Lung (tissue), 12 donors: Measurements from ENCODE around the gene FER. TPM values are rescaled to one million over a fixed set of nuclear protein-coding genes. Genes with fewer than 3 reads are reported as not detected.

Experiments used
- ATAC-seq: fragments of 200-7000 bp; cut with Tn5 transposase; one replicate; pipeline ENCODE4 v1.9.1; 2020; ENCODE audit warnings: moderate number of reproducible peaks; ENCODE audit not compliant: insufficient read depth, low FRiP score
- DNase-seq, 3 donors: peaks; one replicate each; pipeline ENCODE4 v3.0.0-alpha.2; 2013 to 2017
- H3K27ac ChIP-seq, 2 donors: one replicate each; pipeline ENCODE4 v1.5.1; 2013; ENCODE audit warnings: mild to moderate bottlenecking in 2 of 2, moderate library complexity in 2 of 2, control low read depth in 1 of 2, inconsistent platforms in 1 of 2, low read depth in 1 of 2, low read length in 1 of 2
- H3K27me3 ChIP-seq, 3 donors: one replicate each; pipeline ENCODE4 v1.5.1; 2013; ENCODE audit warnings: low read length in 2 of 3; ENCODE audit not compliant: control insufficient read depth in 3 of 3, insufficient read depth in 3 of 3
- H3K36me3 ChIP-seq, 4 donors: one replicate each; pipeline ENCODE4 v1.5.1; 2013; ENCODE audit warnings: low read length in 4 of 4, mild to moderate bottlenecking in 1 of 4, moderate library complexity in 1 of 4; ENCODE audit not compliant: control insufficient read depth in 4 of 4, insufficient read depth in 4 of 4
- H3K4me1 ChIP-seq, 5 donors: one replicate each; pipeline ENCODE4 v1.5.1; 2013; ENCODE audit warnings: low read length in 5 of 5, mild to moderate bottlenecking in 2 of 5, moderate library complexity in 1 of 5; ENCODE audit not compliant: control insufficient read depth in 5 of 5, insufficient read depth in 5 of 5
- H3K4me3 ChIP-seq: one replicate; pipeline ENCODE4 v1.5.1; 2013; ENCODE audit warnings: mild to moderate bottlenecking, control low read depth, moderate library complexity
- H3K9ac ChIP-seq, 2 donors: one replicate each; pipeline ENCODE4 v1.5.1; 2013; ENCODE audit warnings: low read length in 2 of 2, control low read depth in 1 of 2; ENCODE audit not compliant: insufficient read depth in 1 of 2
- H3K9me3 ChIP-seq, 4 donors: one replicate each; pipeline ENCODE4 v1.5.1; 2013; ENCODE audit warnings: low read length in 3 of 4, mild to moderate bottlenecking in 1 of 4, moderate library complexity in 1 of 4; ENCODE audit not compliant: control insufficient read depth in 4 of 4, insufficient read depth in 3 of 4
- WGBS, 2 donors: extraction: QIAGEN DNeasy Blood & Tissue Kit; methylation state at CpG; one replicate each; pipeline ENCODE4 v1.1.7; 2013; 5-methylcytosine and 5-hydroxymethylcytosine counted together
- polyA plus RNA-seq, 2 donors: library from polyadenylated mRNA; stranded (reverse); fragments of 200-250 nt; gene quantifications; one replicate each; pipeline ENCODE4 v1.2.1, GENCODE V29; 2013
- total RNA-seq, 2 donors: library from RNA; depleted of rRNA in 1 of 2; stranded (reverse); fragments of >200 nt in 1 of 2; gene quantifications; one replicate each; pipeline ENCODE4 v1.2.1, GENCODE V29; 2014 to 2021
- TF ChIP-seq, protein P1 (sequence below): IDR thresholded peaks from 2 replicates; pipeline ENCODE4 v1.5.1; 2012; ENCODE audit warnings: mild to moderate bottlenecking; ENCODE audit errors: control extremely low read depth, extremely low read depth
- donor health status: control.
- donor health status: control.
- donor health status: Bipolar disorder and iron deficiency.
- donor health status: healthy.
- donor health status: DM: yes; HTN: yes; CAD: no.

Gene FER
- total and polyA plus RNA-seq, 4 donors = 2.6 to 88.6 (median 12.2) TPM

- no peaks in the 10 kb centered on the region for H3K36me3 ChIP-seq
- H3K9me3 ChIP-seq = no peaks in the 10 kb centered on the region
- no peak overlapping the region for H3K27ac ChIP-seq
- peaks cover 0 to 2% (median 0%) of the 10 kb centered on the region in 5 donors for H3K4me1 ChIP-seq
- WGBS, 2 donors = 78 to 79% methylated on average over 2 of the region's 2 CpGs
- DNase-seq (no peak), ATAC-seq (no peak)
- H3K27me3 ChIP-seq = no peaks in the 10 kb centered on the region
- H3K4me3 ChIP-seq = no peak overlapping the region
- H3K9ac ChIP-seq = no peak overlapping the region
- TF ChIP-seq, protein P1, sequence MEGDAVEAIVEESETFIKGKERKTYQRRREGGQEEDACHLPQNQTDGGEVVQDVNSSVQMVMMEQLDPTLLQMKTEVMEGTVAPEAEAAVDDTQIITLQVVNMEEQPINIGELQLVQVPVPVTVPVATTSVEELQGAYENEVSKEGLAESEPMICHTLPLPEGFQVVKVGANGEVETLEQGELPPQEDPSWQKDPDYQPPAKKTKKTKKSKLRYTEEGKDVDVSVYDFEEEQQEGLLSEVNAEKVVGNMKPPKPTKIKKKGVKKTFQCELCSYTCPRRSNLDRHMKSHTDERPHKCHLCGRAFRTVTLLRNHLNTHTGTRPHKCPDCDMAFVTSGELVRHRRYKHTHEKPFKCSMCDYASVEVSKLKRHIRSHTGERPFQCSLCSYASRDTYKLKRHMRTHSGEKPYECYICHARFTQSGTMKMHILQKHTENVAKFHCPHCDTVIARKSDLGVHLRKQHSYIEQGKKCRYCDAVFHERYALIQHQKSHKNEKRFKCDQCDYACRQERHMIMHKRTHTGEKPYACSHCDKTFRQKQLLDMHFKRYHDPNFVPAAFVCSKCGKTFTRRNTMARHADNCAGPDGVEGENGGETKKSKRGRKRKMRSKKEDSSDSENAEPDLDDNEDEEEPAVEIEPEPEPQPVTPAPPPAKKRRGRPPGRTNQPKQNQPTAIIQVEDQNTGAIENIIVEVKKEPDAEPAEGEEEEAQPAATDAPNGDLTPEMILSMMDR = no peak
Measured at GRCh38 chr5:109030360-109031143, 282.9 kb downstream of the FER start.

GRCh38 chr5:109034306-109034705, 286.6 kb downstream of the FER start:
- ATAC-seq = no peak
- WGBS, 2 donors = 88 to 90% methylated on average over 1 of the region's 1 CpG

GRCh38 chr5:109035436-109035835, 287.7 kb downstream of the FER start:
- H3K36me3 ChIP-seq = no peaks in the 10 kb centered on the region
- TF ChIP-seq, protein P1 = no peak
- no peaks in the 10 kb centered on the region for H3K27me3 ChIP-seq
- peaks cover 0 to 1% (median 0%) of the 10 kb centered on the region in 5 donors for H3K4me1 ChIP-seq
- no peak overlapping the region for H3K4me3 ChIP-seq
- ATAC-seq (no peak), DNase-seq (no peak)
- WGBS, 2 donors = 86 to 92% methylated on average over 4 of the region's 4 CpGs
- no peak overlapping the region for H3K27ac ChIP-seq
- H3K9me3 ChIP-seq = no peaks in the 10 kb centered on the region
- H3K9ac ChIP-seq = no peak overlapping the region

More at GRCh38 chr5:109034306-109034705, 286.6 kb downstream of the FER start:
- H3K27ac ChIP-seq = no peak overlapping the region
- H3K27me3 ChIP-seq = no peaks in the 10 kb centered on the region
- H3K36me3 ChIP-seq = no peaks in the 10 kb centered on the region
- TF ChIP-seq, protein P1 = no peak
- H3K9ac ChIP-seq = no peak overlapping the region
- H3K9me3 ChIP-seq = no peaks in the 10 kb centered on the region
- DNase-seq = no peak
- no peak overlapping the region for H3K4me3 ChIP-seq
- peaks cover 0 to 2% (median 0%) of the 10 kb centered on the region in 5 donors for H3K4me1 ChIP-seq
